ENCODE results near the gene UHRF2.

- TF ChIP-seq POLR2A (IDR thresholded peaks at IDR 0.05): no peak
- no peak for TF ChIP-seq CTCF (IDR thresholded peaks at IDR 0.05)
Observed at GRCh38 chr9:6473151-6473550, 60.2 kb downstream of the UHRF2 start.

Measured in Peyer's patch (tissue), 4 donors.